ENCODE measurements around the gene DIDO1. TPM values are rescaled to one million over a fixed set of nuclear protein-coding genes. Genes with fewer than 3 reads are reported as not detected.

The DIDO1 gene
- total RNA-seq, 3 donors from 2014 or later: 59.8 to 83.1 (median 64.9) TPM

- H3K27me3 ChIP-seq: no peaks in the 10 kb centered on the region
- DNase-seq (ENCODE audit: low spot score in 2 of 2): no peak
- TF ChIP-seq POLR2AphosphoS5 (IDR thresholded peaks at IDR 0.05) (no peak), POLR2A (IDR thresholded peaks at IDR 0.05) (no peak), CTCF (IDR thresholded peaks at IDR 0.05) (no peak)
- no peak overlapping the region for H3K27ac ChIP-seq
- H3K36me3 ChIP-seq: no peaks in the 10 kb centered on the region
- H3K4me3 ChIP-seq: no peak overlapping the region
- no peaks in the 10 kb centered on the region for H3K9me3 ChIP-seq
- intact Hi-C loops (cut with DNase I; ENCODE audit: low total_unique reads): no loop called here
- peaks cover 9 to 11% of the 10 kb centered on the region in 2 donors for H3K4me1 ChIP-seq
Measured at GRCh38 chr20:62829231-62830230, 96.8 kb downstream of the DIDO1 start.

- H3K4me3 ChIP-seq: no peak overlapping the region
- TF ChIP-seq POLR2A (IDR thresholded peaks at IDR 0.05) (no peak), CTCF (IDR thresholded peaks at IDR 0.05) (no peak)
- DNase-seq (ENCODE audit: low spot score in 2 of 2): no peak
- intact Hi-C loops (cut with DNase I; ENCODE audit: low total_unique reads): no loop called here
- H3K36me3 ChIP-seq: no peaks in the 10 kb centered on the region
- no peaks in the 10 kb centered on the region for H3K27me3 ChIP-seq
- no peak overlapping the region for H3K27ac ChIP-seq
- peaks cover 12 to 17% of the 10 kb centered on the region in 2 donors for H3K4me1 ChIP-seq
- no peaks in the 10 kb centered on the region for H3K9me3 ChIP-seq
Measured at GRCh38 chr20:62828511-62829230, 97.6 kb downstream of the DIDO1 start.

GRCh38 chr20:62828051-62828450 is 98.3 kb downstream of the DIDO1 start:
- H3K9me3 ChIP-seq: no peaks in the 10 kb centered on the region
- H3K4me3 ChIP-seq: no peak overlapping the region
- H3K36me3 ChIP-seq: no peaks in the 10 kb centered on the region
- TF ChIP-seq POLR2AphosphoS5 (IDR thresholded peaks at IDR 0.05) (no peak), POLR2A (IDR thresholded peaks at IDR 0.05) (no peak), CTCF (IDR thresholded peaks at IDR 0.05) (no peak)
- no peak for DNase-seq (ENCODE audit: low spot score in 2 of 2)
- H3K27me3 ChIP-seq: no peaks in the 10 kb centered on the region
- peaks cover 12 to 16% of the 10 kb centered on the region in 2 donors for H3K4me1 ChIP-seq
- intact Hi-C loops (cut with DNase I; ENCODE audit: low total_unique reads): no loop called here
- H3K27ac ChIP-seq: no peak overlapping the region

Other genes starting within 250 kb of the DIDO1 start
- gene NTSR1, start 217.7 kb downstream of the DIDO1 start, total RNA-seq: under 1 TPM in 1 of 3 donors, not detected in 2; under 0.01 TPM
- gene MRGBP, start 130.0 kb downstream of the DIDO1 start, total RNA-seq: 10 to 100 TPM in 2 of 3 donors, 1 to 10 TPM in 1; 8.5 to 12.9 (median 12.5) TPM
- 10 to 100 TPM; 38.5 to 45.3 (median 44.2) TPM for gene OGFR, start 121.7 kb downstream of the DIDO1 start, total RNA-seq
- 10 to 100 TPM in 1 of 3 donors, 1 to 10 TPM in 1, under 1 TPM in 1; 0.16 to 10.2 (median 5.0) TPM for gene COL9A3, start 109.5 kb downstream of the DIDO1 start, total RNA-seq
- 10 to 100 TPM in 2 of 3 donors, 1 to 10 TPM in 1; 7.8 to 21.0 (median 12.5) TPM for gene TCFL5, start 64.7 kb downstream of the DIDO1 start, total RNA-seq
- 10 to 100 TPM; 30.2 to 36.7 (median 31.8) TPM for gene GID8, start 11.6 kb upstream of the DIDO1 start, total RNA-seq
- 1 to 10 TPM; 2.2 to 4.9 (median 2.7) TPM for gene SLC17A9, start 26.2 kb upstream of the DIDO1 start, total RNA-seq
- not detected for gene BHLHE23, start 80.5 kb upstream of the DIDO1 start, total RNA-seq